K562 (cell line): Measurements from ENCODE around the gene SPAG16. TPM values are rescaled to one million over a fixed set of nuclear protein-coding genes. Genes with fewer than 3 reads are reported as not detected.

Experiments used
- ATAC-seq: fragments of 200-7000 bp; cut with Tn5 transposase; 3 replicates; pipeline ENCODE4 v1.9.1; 2020; ENCODE audit warnings: moderate library complexity
- BruUV-seq: library from RNA; stranded (reverse); fragments of 400-500 nt; replicated peaks from 2 replicates; lab custom pipeline; 2021; lab: Mats Ljungman, UMichigan
- CTCF ChIA-PET: fragments of 300-600 bp; formaldehyde crosslinking; extraction: SDS; loops from one replicate; lab custom pipeline; 2021; ENCODE audit warnings: low intra/inter-chr PET ratio; lab: Yijun Ruan, JAX
- POLR2A ChIA-PET: fragments of 300-600, 350-650 bp; sonication (Branson Sonifier 250); formaldehyde crosslinking; extraction: SDS; loops from one replicate; lab custom pipeline; 2021; ENCODE audit warnings: antibody characterized with exemption, inconsistent platforms; lab: Yijun Ruan, JAX
- DNase-seq, 4 experiments: peaks; one replicate each; pipeline versions ENCODE4 v3.0.0 to v3.0.0-alpha.2; 2011 to 2018; ENCODE audit warnings: low spot score in 3 of 4, mixed read lengths in 3 of 4; ENCODE audit errors: extremely low read depth in 1 of 4
- FAIRE-seq: peaks from 2 replicates; lab custom pipeline; 2011; peaks lifted over from hg19 to GRCh38; lab: Jason Lieb, UNC
- H2AFZ ChIP-seq: 2 replicates; pipeline ENCODE4 v1.6.0; 2011; ENCODE audit warnings: low read depth, low read length, control low read depth, inconsistent platforms
- H3K27ac ChIP-seq: fragments of 200-600 bp; 3 replicates; pipeline ENCODE4 v1.8.0; 2011; ENCODE audit warnings: low read depth, mild to moderate bottlenecking, control low read depth, inconsistent platforms, low read length, moderate library complexity, mixed read lengths; ENCODE audit errors: extremely low read depth
- H3K27me3 ChIP-seq, 2 experiments: fragments of 300-600 bp in 1 of 2; 2 replicates in 1 of 2; 3 replicates in 1 of 2; pipeline versions ENCODE4 v1.6.0 to v1.8.0; 2011; ENCODE audit warnings: inconsistent platforms in 2 of 2, low read length in 2 of 2, mild to moderate bottlenecking in 1 of 2, mixed read lengths in 1 of 2, moderate library complexity in 1 of 2; ENCODE audit not compliant: control insufficient read depth in 2 of 2, insufficient read depth in 2 of 2
- H3K36me3 ChIP-seq: fragments of 300-600 bp; 3 replicates; pipeline ENCODE4 v1.8.0; 2011; ENCODE audit warnings: mild to moderate bottlenecking, low read length, inconsistent platforms; ENCODE audit not compliant: control insufficient read depth, insufficient read depth
- H3K4me1 ChIP-seq, 2 experiments: fragments of 200-600 bp in 1 of 2; replicated peaks in 1 of 2; 2 replicates in 1 of 2; 3 replicates in 1 of 2; pipeline versions ENCODE4 v1.5.1 to v1.8.0; 2011; ENCODE audit warnings: inconsistent platforms in 2 of 2, low read length in 2 of 2, mild to moderate bottlenecking in 1 of 2, mixed read lengths in 1 of 2, moderate library complexity in 1 of 2; ENCODE audit not compliant: control insufficient read depth in 2 of 2, insufficient read depth in 2 of 2
- H3K4me2 ChIP-seq: 2 replicates; pipeline ENCODE4 v1.6.1; 2011; ENCODE audit warnings: low read length, control low read depth, inconsistent platforms, mixed read lengths; ENCODE audit not compliant: insufficient read depth
- H3K4me3 ChIP-seq: fragments of 200-600 bp; sonication (generic), shearing (Covaris generic); 2 replicates; pipeline ENCODE4 v1.5.1; 2016; ENCODE audit warnings: control low read depth, inconsistent platforms
- H3K79me2 ChIP-seq: fragments of 200-600 bp; 3 replicates; pipeline ENCODE4 v1.8.0; 2011; ENCODE audit warnings: low read length, inconsistent platforms; ENCODE audit not compliant: control insufficient read depth, insufficient read depth
- H3K9ac ChIP-seq, 2 experiments: 2 replicates each; pipeline versions ENCODE4 v1.6.0 to v1.6.1; 2011; ENCODE audit warnings: low read depth in 2 of 2, low read length in 2 of 2, control low read depth in 1 of 2, inconsistent platforms in 1 of 2, mild to moderate bottlenecking in 1 of 2, mixed read lengths in 1 of 2; ENCODE audit not compliant: insufficient read depth in 1 of 2
- H3K9me1 ChIP-seq: one replicate; pipeline ENCODE4 v1.6.0; 2011; ENCODE audit warnings: inconsistent platforms, mild to moderate bottlenecking, low read length, moderate library complexity; ENCODE audit not compliant: control insufficient read depth, insufficient read depth
- H3K9me3 ChIP-seq: replicated peaks from 2 replicates; pipeline ENCODE4 v1.5.1; 2011; ENCODE audit warnings: low read depth, low read length, inconsistent platforms; ENCODE audit not compliant: control insufficient read depth, insufficient read depth
- H4K20me1 ChIP-seq: replicated peaks from 2 replicates; pipeline ENCODE4 v1.6.1; 2011; ENCODE audit warnings: low read length, inconsistent platforms, mixed read lengths; ENCODE audit not compliant: control insufficient read depth, insufficient read depth
- BCLAF1 ChIP-seq, 2 experiments: fragments of 450-650 bp in 1 of 2; IDR thresholded peaks; 2 replicates each; pipeline ENCODE4 v1.6.1; 2011 to 2017; ENCODE audit warnings: low read depth in 2 of 2, antibody characterized with exemption in 1 of 2, borderline replicate concordance in 1 of 2, low read length in 1 of 2, mild to moderate bottlenecking in 1 of 2, mixed read lengths in 1 of 2; ENCODE audit not compliant: control insufficient read depth in 1 of 2
- CREB3 ChIP-seq: fragments of 450-650 bp; conservative IDR thresholded peaks from 2 replicates; pipeline ENCODE4 v1.6.1; 2016; ENCODE audit warnings: missing genetic modification characterization, low read depth, mild to moderate bottlenecking, missing compliant biosample characterization, moderate library complexity
- ELK1 ChIP-seq: sonication (generic); formaldehyde crosslinking; IDR thresholded peaks from 2 replicates; pipeline ENCODE4 v1.8.1; 2022; ENCODE audit warnings: missing genetic modification reagents
- ETV6 ChIP-seq, 3 experiments: fragments of 150-350 bp in 1 of 3; sonication (generic) in 1 of 3; formaldehyde crosslinking in 1 of 3; IDR thresholded peaks; 2 replicates each; pipeline versions ENCODE4 v1.6.1 to v1.8.0; 2014 to 2022; ENCODE audit warnings: borderline replicate concordance in 2 of 3, low read depth in 2 of 3, antibody characterized with exemption in 1 of 3, low read length in 1 of 3, mild to moderate bottlenecking in 1 of 3, missing genetic modification reagents in 1 of 3
- FOXA3 ChIP-seq, 2 experiments: fragments of 450-650 bp in 1 of 2; sonication (generic) in 1 of 2; formaldehyde crosslinking; IDR thresholded peaks in 1 of 2; conservative IDR thresholded peaks in 1 of 2; 2 replicates each; pipeline versions ENCODE4 v1.4.0 to v1.8.0; 2020 to 2022; ENCODE audit warnings: mild to moderate bottlenecking in 2 of 2, missing genetic modification reagents in 1 of 2
- PCBP2 ChIP-seq: fragments of 200-400 bp; formaldehyde crosslinking; IDR thresholded peaks from 2 replicates; pipeline ENCODE4 v1.6.1; 2018; ENCODE audit warnings: low read length, low read depth, mild to moderate bottlenecking, moderate library complexity; ENCODE audit not compliant: poor library complexity, severe bottlenecking
- PHTF2 ChIP-seq: fragments of 250-450 bp; sonication (Bioruptor Pico); IDR thresholded peaks from 2 replicates; pipeline ENCODE4 v1.5.0; 2021; ENCODE audit warnings: mild to moderate bottlenecking
- SRSF7 ChIP-seq: fragments of 200-400 bp; formaldehyde crosslinking; optimal IDR thresholded peaks from 2 replicates; pipeline ENCODE3; 2017; ENCODE audit warnings: mild to moderate bottlenecking, low read depth, low read length
- WHSC1 ChIP-seq: IDR thresholded peaks from one replicate; pipeline ENCODE4 v1.6.1; 2012; ENCODE audit warnings: low read length, control low read depth, inconsistent platforms
- ZNF408 ChIP-seq: fragments of 250-450 bp; sonication (Bioruptor Pico); IDR thresholded peaks from 2 replicates; pipeline ENCODE4 v1.4.0; 2020; ENCODE audit warnings: low read depth, mild to moderate bottlenecking, moderate library complexity
- WGBS: fragments of 100-300 bp; shearing (Covaris generic); methylation state at CpG from one replicate; pipeline ENCODE4 v1.1.6; 2016; ENCODE audit warnings: low coverage, mixed read lengths; ENCODE audit not compliant: insufficient coverage; ENCODE audit errors: missing lambda C conversion rate; 5-methylcytosine and 5-hydroxymethylcytosine counted together
- in situ Hi-C: fragments of 300-500 bp; cut with MboI; formaldehyde crosslinking; loops from 4 replicates; pipeline ENCODE4 v1.15.0; 2018; ENCODE audit warnings: inconsistent platforms, mixed read lengths
- intact Hi-C: fragments of 100-400 bp; cut with micrococcal nuclease; formaldehyde crosslinking; loops from 2 replicates; pipeline ENCODE4 v1.14.2; 2022
- polyA plus RNA-seq, 8 experiments: library from polyadenylated mRNA; depleted of rRNA in 4 of 8; stranded (reverse) in 5 of 8; unstranded in 3 of 8; fragments of >200 nt; fragmentation: Nextera tagmentation in 2 of 8; fragmentation: Illumina TruSeq in 1 of 8; extraction: Ambion mirVana in 2 of 8; extraction: Trizol in 1 of 8; gene quantifications; 2 replicates each; pipeline versions ENCODE4 v1.2.1 to v1.2.3, GENCODE V29; 2011 to 2014; ENCODE audit warnings: inconsistent platforms in 1 of 8, missing spikeins in 1 of 8
- total RNA-seq, 7 experiments: library from RNA; depleted of rRNA in 6 of 7; stranded (reverse); fragments of >200 nt in 6 of 7; fragmentation: Illumina TruSeq in 2 of 7; extraction: Trizol in 2 of 7; gene quantifications; 2 replicates each; pipeline versions ENCODE4 v1.2.1 to v1.2.3, GENCODE V29; 2011 to 2021; ENCODE audit warnings: low replicate concordance in 1 of 7

The SPAG16 gene
- total and polyA plus RNA-seq, 9 of the 15 experiments (the other 6 are each of a cell fraction or from before 2014, with no cell fraction given): 0.98 to 5.9 (median 3.5) TPM

GRCh38 chr2:213723041-213723560 lies 438.8 kb downstream of the SPAG16 start:
- Histone ChIP-seq H3K27me3 (no peaks in the 10 kb centered on the region), H2AFZ (no peak overlapping the region), H3K4me3 (no peak overlapping the region), H3K9ac (no peak overlapping the region), H3K79me2 (no peaks in the 10 kb centered on the region), H3K4me1 (no peaks in the 10 kb centered on the region), H4K20me1 (no peaks in the 10 kb centered on the region), H3K4me2 (no peak overlapping the region)
- ATAC-seq (no peak), FAIRE-seq (no peak), DNase-seq (no peak)
- in situ Hi-C loops: no loop called here
- POLR2A ChIA-PET: no interaction called here
- TF ChIP-seq ELK1 (CRISPR knock-in tag): no peak
- no peak for TF ChIP-seq BCLAF1 (IDR thresholded peaks at IDR 0.05; ENCODE audit: borderline replicate concordance in 1 of 2, control insufficient read depth in 1 of 2, low read depth in 2 of 2, low read length in 1 of 2)
- no peak for TF ChIP-seq PHTF2 (CRISPR knock-in tag)
- no peak for TF ChIP-seq PCBP2
- no peak for TF ChIP-seq CREB3 (tag)
- no peak for TF ChIP-seq ETV6 (IDR thresholded peaks at IDR 0.05; ENCODE audit: borderline replicate concordance in 1 of 2, low read depth in 2 of 2, low read length in 1 of 2)
- no peak for TF ChIP-seq ETV6 (CRISPR knock-in tag; IDR thresholded peaks at IDR 0.05; ENCODE audit: borderline replicate concordance)
- no peak for TF ChIP-seq FOXA3 (CRISPR knock-in tag; conservative IDR thresholded peaks at IDR 0.05 in 1 of 2, IDR thresholded peaks at IDR 0.05 in 1 of 2)
- TF ChIP-seq WHSC1: no peak
- TF ChIP-seq SRSF7: no peak
- no peak for TF ChIP-seq ZNF408 (CRISPR knock-in tag)
- TF ChIP-seq, all 486 proteins: peak for 0
- WGBS: 5% methylated on average over 2 of the region's 2 CpGs
- intact Hi-C loops: no loop called here
- H3K9me3 ChIP-seq: no peaks in the 10 kb centered on the region
- BruUV-seq: no TSS peak
- H3K27ac ChIP-seq: no peak overlapping the region
- CTCF ChIA-PET: no interaction called here
- H3K9me1 ChIP-seq: no peaks in the 10 kb centered on the region
- H3K36me3 ChIP-seq: no peaks in the 10 kb centered on the region
